Right atrium auricular region (tissue), 2 donors: ENCODE data around the gene GPSM3. TPM values are rescaled to one million over a fixed set of nuclear protein-coding genes. Genes with fewer than 3 reads are reported as not detected.

ENCODE experiments used
- DNase-seq: peaks from one replicate; pipeline ENCODE4 v3.0.0-alpha.2; 2019; ENCODE audit warnings: low spot score
- H3K27ac ChIP-seq, 2 donors: fragments of 200-600 bp; sonication (generic); 1 replicate in 1 of 2; 2 replicates in 1 of 2; pipeline ENCODE4 v1.5.1; 2016 to 2019
- H3K27me3 ChIP-seq, 2 donors: fragments of 200-600 bp; sonication (generic); one replicate each; pipeline versions ENCODE4 v1.5.1 to v1.6.0; 2017 to 2019
- H3K36me3 ChIP-seq: fragments of 200-600 bp; sonication (generic); one replicate; pipeline ENCODE4 v1.5.1; 2016
- H3K4me1 ChIP-seq, 2 donors: fragments of 200-600 bp; sonication (generic); one replicate each; pipeline versions ENCODE4 v1.5.1 to v1.6.0; 2017 to 2019
- H3K4me3 ChIP-seq, 2 donors: fragments of 200-600 bp; sonication (generic); 1 replicate in 1 of 2; 2 replicates in 1 of 2; pipeline ENCODE4 v1.5.1; 2017 to 2019; ENCODE audit warnings: mild to moderate bottlenecking in 1 of 2, moderate library complexity in 1 of 2
- H3K9me3 ChIP-seq, 2 donors: fragments of 200-600 bp; sonication (generic); one replicate each; pipeline ENCODE4 v1.5.1; 2019
- CTCF ChIP-seq, 2 donors: fragments of 200-600 bp; sonication (generic); IDR thresholded peaks; one replicate each; pipeline ENCODE4 v1.5.1; 2019; ENCODE audit warnings: antibody characterized with exemption in 2 of 2
- total RNA-seq, 2 donors: library from RNA; depleted of rRNA; stranded (reverse); fragments of >200 nt; gene quantifications; one replicate each; pipeline ENCODE4 v1.1.0, GENCODE V29; 2016

GPSM3 gene
- total RNA-seq, 2 donors from 2014 or later: 3.6 to 9.0 TPM

DNA sequence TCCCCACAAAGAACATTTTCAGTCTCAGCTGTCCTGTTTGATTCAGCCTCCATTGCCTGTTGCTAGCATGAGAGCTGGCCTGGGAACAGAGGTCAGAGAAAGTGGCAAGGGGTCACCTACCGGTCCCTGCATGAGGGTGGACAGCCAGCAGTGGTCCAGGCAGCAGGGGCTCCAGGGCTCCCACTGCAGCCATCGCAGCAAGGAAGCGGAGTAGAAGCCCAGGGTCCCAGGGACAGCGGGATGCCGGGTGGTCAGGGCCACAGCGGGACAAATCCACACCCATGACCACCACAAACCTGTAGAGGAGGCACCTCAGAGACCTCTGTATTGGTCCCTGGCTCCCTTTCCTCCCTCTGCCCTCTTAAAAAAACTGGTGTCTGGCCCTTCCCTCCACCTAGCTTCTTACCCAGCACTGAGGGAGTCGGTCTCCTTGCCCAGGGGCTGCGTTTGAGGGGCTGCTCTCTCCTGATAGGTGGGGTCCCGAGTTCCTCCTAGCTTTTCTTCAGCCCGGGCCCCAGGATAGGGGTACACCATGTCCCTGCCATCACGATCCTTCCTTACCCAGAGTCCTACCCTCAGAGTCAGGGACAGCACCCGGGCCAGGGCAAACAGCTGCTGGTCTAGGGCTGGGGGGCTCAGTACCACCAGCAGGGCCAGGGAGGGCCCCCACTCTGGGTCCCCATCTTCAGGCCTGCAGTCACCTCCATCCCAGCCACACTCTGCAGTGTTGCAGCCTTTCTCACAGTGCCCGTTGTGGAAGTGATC is 8.4 kb upstream of the GPSM3 start:
- Histone ChIP-seq H3K9me3 (no peaks in the 10 kb centered on the region), H3K27ac (no peak overlapping the region), H3K4me1 (peaks cover 0 to 10% of the 10 kb centered on the region in 2 donors), H3K36me3 (no peaks in the 10 kb centered on the region), H3K27me3 (no peaks in the 10 kb centered on the region), H3K4me3 (no peak overlapping the region)
- DNase-seq: no peak
- no peak for TF ChIP-seq CTCF (IDR thresholded peaks at IDR 0.05)

DNA sequence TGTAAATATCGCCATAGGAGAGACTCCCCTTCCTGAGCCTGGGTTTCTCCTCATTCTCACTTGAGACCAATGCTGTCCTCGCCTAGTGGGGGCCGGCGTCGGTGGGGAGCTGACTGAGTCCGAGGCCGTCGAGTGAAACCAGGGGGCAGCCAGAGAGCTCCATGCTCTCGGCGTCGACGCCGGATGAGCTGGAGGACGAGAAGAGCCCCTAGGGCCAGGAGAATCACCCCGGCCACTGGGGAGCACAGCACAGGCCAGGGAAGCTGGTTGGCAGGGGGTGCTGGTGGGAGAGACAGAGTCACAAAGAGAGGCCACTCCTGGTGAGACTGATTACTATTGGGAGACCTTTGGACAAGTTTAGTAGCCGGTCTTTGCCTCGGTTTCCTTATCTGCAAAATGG is 6.4 kb upstream of the GPSM3 start:
- no peaks in the 10 kb centered on the region for H3K36me3 ChIP-seq
- TF ChIP-seq CTCF (IDR thresholded peaks at IDR 0.05): no peak
- DNase-seq: no peak
- peaks cover 4 to 20% of the 10 kb centered on the region in 2 donors for H3K4me1 ChIP-seq
- H3K9me3 ChIP-seq: no peaks in the 10 kb centered on the region
- H3K27ac ChIP-seq: no peak overlapping the region
- no peak overlapping the region for H3K4me3 ChIP-seq
- no peaks in the 10 kb centered on the region for H3K27me3 ChIP-seq

DNA sequence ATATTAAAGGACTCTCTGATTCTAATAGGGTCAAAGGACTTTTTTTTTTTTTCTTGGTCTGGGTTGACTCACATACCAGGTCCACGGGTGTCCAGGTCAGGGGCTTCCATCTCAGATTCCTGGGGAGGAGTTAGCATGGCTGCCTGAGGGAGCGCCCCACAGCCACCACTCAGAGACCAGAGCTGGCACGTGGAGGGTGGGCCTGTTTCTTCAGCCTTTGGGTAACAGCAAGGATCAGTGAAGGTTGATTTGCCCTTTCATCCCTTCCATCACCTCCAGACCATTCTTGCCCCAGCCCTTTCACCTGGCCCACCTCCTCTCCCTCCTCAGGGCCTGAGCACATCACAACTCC is 5.9 kb upstream of the GPSM3 start:
- Histone ChIP-seq H3K9me3 (no peaks in the 10 kb centered on the region), H3K27ac (peak overlapping the region in 1 of 2 donors; percentile 100), H3K27me3 (no peaks in the 10 kb centered on the region)

DNA sequence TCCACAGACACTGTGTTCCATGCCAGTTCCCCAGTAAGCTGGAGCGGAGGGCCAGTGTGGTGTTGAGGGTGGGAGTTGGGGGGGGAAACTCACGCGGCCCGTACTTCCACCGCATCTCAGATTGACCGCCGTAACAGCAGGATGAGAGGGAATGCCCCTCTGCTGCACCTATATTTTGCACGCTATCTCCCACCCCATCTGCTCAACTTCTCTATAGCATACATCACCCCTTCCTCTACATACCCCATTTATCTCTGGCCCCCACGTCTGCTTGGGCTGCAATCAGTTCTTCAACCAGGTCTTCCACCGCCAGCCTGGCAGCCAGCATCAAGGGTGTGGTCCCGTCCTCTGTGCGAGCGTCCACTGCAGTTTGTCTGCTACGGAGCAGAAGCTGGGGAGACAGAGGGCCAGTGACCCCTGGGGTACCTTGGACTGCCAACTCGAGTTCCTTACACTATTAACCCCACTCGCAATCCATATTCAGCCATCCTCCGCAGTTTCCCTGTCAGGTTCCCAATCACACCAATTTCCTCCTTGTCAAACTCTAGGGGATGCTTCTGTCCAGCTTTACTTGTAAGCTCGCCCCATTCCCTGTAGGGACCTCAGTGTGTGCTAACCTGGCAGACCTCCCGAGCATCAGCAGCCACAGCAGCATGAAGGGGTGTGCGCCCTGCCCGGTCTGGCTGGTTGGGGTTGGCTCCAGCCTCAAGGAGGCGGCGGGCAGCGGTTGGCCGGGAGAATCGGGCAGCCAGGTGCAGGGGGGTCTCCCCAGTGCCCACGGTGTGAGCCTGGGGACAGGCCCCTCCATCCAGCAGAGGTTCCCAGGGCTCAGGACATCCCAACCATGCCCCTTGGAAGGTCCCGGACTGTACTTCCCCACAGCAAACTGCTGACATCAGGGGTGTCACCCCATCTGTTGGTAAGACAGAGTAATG is 4.5 kb upstream of the GPSM3 start:
- no peak for DNase-seq
- TF ChIP-seq CTCF (IDR thresholded peaks at IDR 0.05): peak in 1 of 2 donors; percentile 10

More for the DNA sequence above, 5.9 kb upstream of the GPSM3 start:
- Histone ChIP-seq H3K4me1 (peaks cover 4 to 24% of the 10 kb centered on the region in 2 donors), H3K4me3 (no peak overlapping the region), H3K36me3 (no peaks in the 10 kb centered on the region)
- TF ChIP-seq CTCF (IDR thresholded peaks at IDR 0.05): no peak
- DNase-seq: no peak

DNA sequence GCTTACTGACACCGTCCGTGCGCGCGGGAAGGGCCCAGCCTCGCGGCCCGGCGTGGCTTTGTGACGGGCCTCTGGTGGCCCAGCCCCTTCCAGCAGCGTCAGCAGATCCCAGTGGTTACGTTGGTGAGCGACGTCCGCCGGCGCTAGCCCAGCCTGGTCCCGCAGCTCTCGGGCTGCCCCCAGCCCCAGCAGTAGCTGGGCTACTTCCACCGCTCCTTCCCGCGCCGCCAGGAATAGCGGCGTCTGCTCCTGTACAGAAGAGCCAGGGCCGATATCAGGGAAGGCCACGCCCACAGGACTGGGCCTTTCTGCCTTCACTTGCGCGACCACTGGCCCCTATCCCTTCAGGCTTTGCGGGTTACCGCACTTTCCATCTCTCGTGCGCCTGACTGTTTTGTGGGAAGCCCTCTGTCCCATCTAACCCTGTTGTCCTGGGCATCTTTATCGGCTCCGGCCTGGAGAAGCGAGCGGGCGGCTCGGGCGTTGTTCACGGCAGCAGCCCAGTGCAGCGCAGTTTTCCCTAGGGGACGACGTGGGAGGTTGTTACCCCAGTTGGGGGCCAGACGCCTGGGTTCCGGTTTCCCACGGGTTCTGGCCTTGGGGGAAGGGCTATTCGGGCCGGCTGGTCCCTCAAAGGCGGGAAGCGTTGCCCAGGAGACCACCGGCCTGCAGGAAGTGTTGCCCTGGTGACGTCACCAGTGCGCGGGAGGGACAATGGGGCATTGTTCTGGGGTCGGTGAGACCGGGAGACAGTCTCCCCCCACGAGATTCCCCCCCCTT is 3.6 kb upstream of the GPSM3 start:
- Histone ChIP-seq H3K9me3 (no peaks in the 10 kb centered on the region), H3K4me3 (peak overlapping the region; percentile 64 to 77), H3K27me3 (no peaks in the 10 kb centered on the region), H3K27ac (peak overlapping the region; percentile 99 to 100), H3K4me1 (peaks cover 4 to 46% of the 10 kb centered on the region in 2 donors), H3K36me3 (no peaks in the 10 kb centered on the region)
- peak; percentile 96 for DNase-seq
- TF ChIP-seq CTCF (IDR thresholded peaks at IDR 0.05): no peak

More for the DNA sequence above, 4.5 kb upstream of the GPSM3 start:
- Histone ChIP-seq H3K9me3 (no peaks in the 10 kb centered on the region), H3K27ac (peak overlapping the region; percentile 99 to 100), H3K36me3 (no peaks in the 10 kb centered on the region), H3K4me1 (peaks cover 4 to 38% of the 10 kb centered on the region in 2 donors), H3K27me3 (no peaks in the 10 kb centered on the region), H3K4me3 (peak overlapping the region; percentile 64 to 77)
